Suprapubic skin (tissue), 4 donors: ENCODE data around the gene P4HB. TPM values are rescaled to one million over a fixed set of nuclear protein-coding genes. Genes with fewer than 3 reads are reported as not detected.

Experiments used
- DNase-seq, 2 donors: peaks; one replicate each; pipeline ENCODE4 v3.0.0-alpha.2; 2019; ENCODE audit warnings: low spot score in 2 of 2
- H3K27ac ChIP-seq: fragments of 200-600 bp; sonication (generic); one replicate; pipeline ENCODE4 v1.5.1; 2019
- H3K27me3 ChIP-seq: fragments of 200-600 bp; sonication (generic); one replicate; pipeline ENCODE4 v1.5.1; 2019
- H3K36me3 ChIP-seq: fragments of 200-600 bp; sonication (generic); one replicate; pipeline ENCODE4 v1.5.1; 2019
- H3K4me1 ChIP-seq: fragments of 200-600 bp; sonication (generic); one replicate; pipeline ENCODE4 v1.5.1; 2019
- H3K4me3 ChIP-seq: fragments of 200-600 bp; sonication (generic); one replicate; pipeline ENCODE4 v1.5.1; 2019; ENCODE audit warnings: mild to moderate bottlenecking
- H3K9me3 ChIP-seq: fragments of 200-600 bp; sonication (generic); one replicate; pipeline ENCODE4 v1.5.1; 2019
- CTCF ChIP-seq, 2 donors: fragments of 200-600 bp in 1 of 2; fragments of 450-650 bp in 1 of 2; sonication (generic) in 1 of 2; IDR thresholded peaks; one replicate each; pipeline ENCODE4 v1.5.1; 2016 to 2019; ENCODE audit warnings: antibody characterized with exemption in 2 of 2, mild to moderate bottlenecking in 1 of 2, moderate library complexity in 1 of 2
- EP300 ChIP-seq: sonication (generic); formaldehyde crosslinking; IDR thresholded peaks from one replicate; pipeline ENCODE4 v1.6.1; 2017; ENCODE audit warnings: antibody characterized with exemption
- POLR2A ChIP-seq, 2 donors: fragments of 450-650 bp; IDR thresholded peaks; one replicate each; pipeline ENCODE4 v1.6.1; 2017; ENCODE audit warnings: antibody characterized with exemption in 2 of 2, mild to moderate bottlenecking in 2 of 2, moderate library complexity in 2 of 2
- POLR2AphosphoS5 ChIP-seq, 3 donors: sonication (generic); formaldehyde crosslinking; IDR thresholded peaks; one replicate each; pipeline ENCODE4 v1.6.1; 2017; ENCODE audit warnings: antibody characterized with exemption in 3 of 3
- WGBS: methylation state at CpG from one replicate; pipeline ENCODE4 v1.1.5; 2018; 5-methylcytosine and 5-hydroxymethylcytosine counted together
- total RNA-seq, 4 donors: library from RNA; depleted of rRNA; stranded (reverse); fragments of >200 nt; gene quantifications; one replicate each; pipeline ENCODE4 v1.1.0, GENCODE V29; 2016

The P4HB gene
- total RNA-seq, 4 donors from 2014 or later: 521 to 1,041 (median 898) TPM

GRCh38 chr17:81906476-81907218, 46.3 kb upstream of the P4HB start:
- Histone ChIP-seq H3K36me3 (peaks cover 37% of the 10 kb centered on the region), H3K4me3 (no peak overlapping the region), H3K27me3 (no peaks in the 10 kb centered on the region), H3K9me3 (no peaks in the 10 kb centered on the region), H3K4me1 (peaks cover 30% of the 10 kb centered on the region), H3K27ac (no peak overlapping the region)
- TF ChIP-seq POLR2A (IDR thresholded peaks at IDR 0.05) (no peak), POLR2AphosphoS5 (IDR thresholded peaks at IDR 0.05) (no peak), EP300 (no peak), CTCF (IDR thresholded peaks at IDR 0.05) (no peak)
- DNase-seq: no peak
- 100% methylated on average over 2 of the region's 15 CpGs for WGBS

- H3K27ac ChIP-seq: no peak overlapping the region
- TF ChIP-seq EP300 (no peak), CTCF (IDR thresholded peaks at IDR 0.05) (no peak), POLR2A (IDR thresholded peaks at IDR 0.05) (no peak), POLR2AphosphoS5 (IDR thresholded peaks at IDR 0.05) (no peak)
- H3K4me1 ChIP-seq: peaks cover 31% of the 10 kb centered on the region
- DNase-seq: no peak
- peaks cover 37% of the 10 kb centered on the region for H3K36me3 ChIP-seq
- H3K4me3 ChIP-seq: no peak overlapping the region
- WGBS: no CpG with 5 or more reads among the region's 10 CpGs
- H3K9me3 ChIP-seq: no peaks in the 10 kb centered on the region
- H3K27me3 ChIP-seq: no peaks in the 10 kb centered on the region
Measured at GRCh38 chr17:81905993-81906392, 45.7 kb upstream of the P4HB start.

GRCh38 chr17:81905424-81905875, 45.1 kb upstream of the P4HB start:
- TF ChIP-seq CTCF (IDR thresholded peaks at IDR 0.05) (no peak), POLR2AphosphoS5 (IDR thresholded peaks at IDR 0.05) (no peak), POLR2A (IDR thresholded peaks at IDR 0.05) (no peak), EP300 (no peak)
- 92% methylated on average over 5 of the region's 16 CpGs for WGBS

GRCh38 chr17:81904600-81905423, 44.5 kb upstream of the P4HB start:
- Histone ChIP-seq H3K27me3 (no peaks in the 10 kb centered on the region), H3K4me3 (no peak overlapping the region), H3K4me1 (peaks cover 20% of the 10 kb centered on the region), H3K36me3 (peaks cover 44% of the 10 kb centered on the region), H3K9me3 (no peaks in the 10 kb centered on the region), H3K27ac (no peak overlapping the region)
- TF ChIP-seq POLR2AphosphoS5 (IDR thresholded peaks at IDR 0.05) (no peak), POLR2A (IDR thresholded peaks at IDR 0.05) (no peak)
- WGBS: 93% methylated on average over 21 of the region's 28 CpGs
- DNase-seq: no peak

More at GRCh38 chr17:81905424-81905875, 45.1 kb upstream of the P4HB start:
- no peak overlapping the region for H3K4me3 ChIP-seq
- no peak overlapping the region for H3K27ac ChIP-seq
- peaks cover 27% of the 10 kb centered on the region for H3K4me1 ChIP-seq
- no peaks in the 10 kb centered on the region for H3K27me3 ChIP-seq
- no peaks in the 10 kb centered on the region for H3K9me3 ChIP-seq
- DNase-seq: no peak
- peaks cover 38% of the 10 kb centered on the region for H3K36me3 ChIP-seq

DNA sequence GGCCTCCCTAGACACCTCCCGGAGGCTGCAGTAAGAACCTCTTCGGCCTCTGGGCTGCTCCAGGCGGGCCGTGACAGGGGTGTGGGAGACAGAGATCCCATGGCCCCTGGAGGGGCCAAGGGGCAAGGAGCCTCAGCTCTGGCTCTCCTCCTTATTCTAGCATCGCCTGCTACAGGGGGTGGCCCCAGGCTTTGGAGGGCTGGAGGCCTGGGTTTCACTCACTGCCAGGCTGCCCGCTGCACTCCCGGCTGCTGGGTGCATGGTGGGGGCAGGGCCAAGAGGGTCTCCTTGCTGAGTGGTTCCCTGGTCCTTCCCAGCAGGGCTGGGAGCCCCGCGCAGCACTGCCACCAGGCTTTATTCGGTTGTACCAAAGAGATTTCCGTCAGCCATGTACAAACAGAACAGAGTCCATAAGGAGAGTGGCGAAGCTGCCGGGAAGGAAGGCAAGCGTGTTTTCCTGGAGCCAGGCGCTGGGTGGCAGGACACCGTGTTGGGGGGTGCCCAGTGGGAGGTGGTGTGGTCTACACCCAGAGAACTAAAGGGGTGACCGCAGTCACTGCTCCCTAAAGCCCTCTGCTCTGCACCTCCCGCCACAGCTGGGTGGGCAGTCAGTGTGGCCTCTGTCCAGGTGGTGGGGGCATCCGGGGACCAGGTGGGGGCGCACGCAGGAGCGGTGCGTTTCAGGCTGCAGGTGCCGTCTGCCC, 43.7 kb upstream of the P4HB start:
- no peak overlapping the region for H3K4me3 ChIP-seq
- H3K4me1 ChIP-seq: peaks cover 17% of the 10 kb centered on the region
- peaks cover 48% of the 10 kb centered on the region for H3K36me3 ChIP-seq
- TF ChIP-seq POLR2A (IDR thresholded peaks at IDR 0.05): no peak
- TF ChIP-seq CTCF (IDR thresholded peaks at IDR 0.05): no peak
- no peak for TF ChIP-seq EP300
- no peak for TF ChIP-seq POLR2AphosphoS5 (IDR thresholded peaks at IDR 0.05)
- no peaks in the 10 kb centered on the region for H3K27me3 ChIP-seq
- H3K9me3 ChIP-seq: no peaks in the 10 kb centered on the region
- WGBS: 96% methylated on average over 14 of the region's 24 CpGs
- no peak for DNase-seq
- H3K27ac ChIP-seq: no peak overlapping the region
